Measurements from ENCODE around the gene APBA2.

GRCh38 chr15:29119847-29120246 is 234.1 kb downstream of the APBA2 start:
- TF ChIP-seq CTCF (IDR thresholded peaks at IDR 0.05): no peak
- no peak for TF ChIP-seq POLR2A (IDR thresholded peaks at IDR 0.05)
- TF ChIP-seq EP300 (IDR thresholded peaks at IDR 0.05): no peak

Data from tibial nerve (tissue), 4 donors.